HG02885 (cell line): Measurements from ENCODE around the gene UGT2B17.
"Not testable (repeated sequence)": the region's sequence is repeated elsewhere in the genome, so short reads cannot be mapped to it uniquely, and the experiment has no call there.

Experiments
- ATAC-seq: cut with Tn5 transposase; IDR thresholded peaks from one replicate; pipeline ENCODE4 v1.9.1; 2021; ENCODE audit warnings: mild to moderate bottlenecking; ENCODE audit not compliant: unreplicated experiment, poor library complexity

UGT2B17 gene

GRCh38 chr4:68576272-68577125 is at the start of gene UGT2B17:
Gene UGT2B17, minus strand, starts transcription at chr4:68576322. Its CDS starts 7,838 bp downstream, at chr4:68568484.
- ATAC-seq = peak; percentile 81

- ATAC-seq = not testable (repeated sequence)
These were observed 46.6 kb upstream of the UGT2B17 start for GRCh38 chr4:68622731-68623130.

GRCh38 chr4:68617003-68617698 is 41.0 kb upstream of the UGT2B17 start:
- no peak for ATAC-seq

GRCh38 chr4:68615699-68616422 is 39.7 kb upstream of the UGT2B17 start:
- no peak for ATAC-seq

- no peak for ATAC-seq
These were observed 37.6 kb upstream of the UGT2B17 start for GRCh38 chr4:68613752-68614151.

- no peak for ATAC-seq
These were observed 30.1 kb upstream of the UGT2B17 start for GRCh38 chr4:68606240-68606639.

- ATAC-seq = no peak
These were observed 23.0 kb upstream of the UGT2B17 start for GRCh38 chr4:68599150-68599549.

- no peak for ATAC-seq
These were observed 21.4 kb upstream of the UGT2B17 start for GRCh38 chr4:68597482-68597881.

GRCh38 chr4:68594678-68595077 is 18.6 kb upstream of the UGT2B17 start:
- no peak for ATAC-seq

- no peak for ATAC-seq
These were observed 17.0 kb upstream of the UGT2B17 start for GRCh38 chr4:68593112-68593511.

- no peak for ATAC-seq
These were observed 16.6 kb upstream of the UGT2B17 start for GRCh38 chr4:68592673-68593072.

- no peak for ATAC-seq
These were observed 15.1 kb upstream of the UGT2B17 start for GRCh38 chr4:68591204-68591603.

GRCh38 chr4:68589790-68590189 is 13.7 kb upstream of the UGT2B17 start:
- ATAC-seq = no peak

GRCh38 chr4:68582339-68582717 is 6.2 kb upstream of the UGT2B17 start:
- no peak for ATAC-seq

GRCh38 chr4:68581383-68582338 is 5.5 kb upstream of the UGT2B17 start:
- ATAC-seq = no peak

GRCh38 chr4:68577590-68577989 is 1.5 kb upstream of the UGT2B17 start:
- no peak for ATAC-seq

GRCh38 chr4:68575636-68576035 is 486 bp downstream of the UGT2B17 start:
- ATAC-seq = not testable (repeated sequence)

- ATAC-seq = no peak
These were observed 1.0 kb downstream of the UGT2B17 start for GRCh38 chr4:68575081-68575480.

GRCh38 chr4:68572653-68573170 is 3.4 kb downstream of the UGT2B17 start:
- ATAC-seq = no peak

GRCh38 chr4:68570122-68570507 is 6.0 kb downstream of the UGT2B17 start:
- no peak for ATAC-seq
